Endothelial cell (in vitro differentiated cells): ENCODE measurements around the gene AGBL3. TPM values are rescaled to one million over a fixed set of nuclear protein-coding genes. Genes with fewer than 3 reads are reported as not detected.

Source experiments
- DNase-seq: peaks from one replicate; pipeline ENCODE4 v3.0.0; 2021; ENCODE audit warnings: low spot score
- H3K27ac Mint-ChIP-seq: one replicate; pipeline ENCODE4 v1.8.0; 2021; ENCODE audit warnings: mixed read lengths, inconsistent platforms; ENCODE audit not compliant: unreplicated experiment
- H3K27me3 Mint-ChIP-seq: one replicate; pipeline ENCODE4 v1.8.0; 2021; ENCODE audit warnings: mild to moderate bottlenecking, moderate library complexity, mixed read lengths, inconsistent platforms; ENCODE audit not compliant: unreplicated experiment
- H3K36me3 Mint-ChIP-seq: one replicate; pipeline ENCODE4 v1.8.0; 2021; ENCODE audit warnings: mild to moderate bottlenecking, low read depth, mixed read lengths, inconsistent platforms; ENCODE audit not compliant: unreplicated experiment
- H3K4me1 Mint-ChIP-seq: one replicate; pipeline ENCODE4 v1.8.0; 2021; ENCODE audit warnings: mild to moderate bottlenecking, mixed read lengths, inconsistent platforms; ENCODE audit not compliant: unreplicated experiment
- H3K4me3 Mint-ChIP-seq: one replicate; pipeline ENCODE4 v1.8.0; 2021; ENCODE audit warnings: mild to moderate bottlenecking, mixed read lengths, inconsistent platforms; ENCODE audit not compliant: unreplicated experiment
- H3K9me3 Mint-ChIP-seq: one replicate; pipeline ENCODE4 v1.8.0; 2021; ENCODE audit warnings: mixed read lengths, inconsistent platforms; ENCODE audit not compliant: unreplicated experiment
- CTCF ChIP-seq: fragments of 200-600 bp; sonication (generic); IDR thresholded peaks from one replicate; pipeline ENCODE4 v1.5.0; 2021; ENCODE audit warnings: antibody characterized with exemption; ENCODE audit not compliant: unreplicated experiment
- total RNA-seq: library from RNA; stranded (reverse); fragmentation: NEBNext Ultra II Directional; extraction: Animal tissue kit (Norgen Biotek cat#: 25700); gene quantifications from one replicate; pipeline ENCODE4 v1.2.1, GENCODE V29; 2021; ENCODE audit not compliant: unreplicated experiment

Gene AGBL3
- total RNA-seq, 1 donor from 2014 or later: 3.0 TPM

DNA sequence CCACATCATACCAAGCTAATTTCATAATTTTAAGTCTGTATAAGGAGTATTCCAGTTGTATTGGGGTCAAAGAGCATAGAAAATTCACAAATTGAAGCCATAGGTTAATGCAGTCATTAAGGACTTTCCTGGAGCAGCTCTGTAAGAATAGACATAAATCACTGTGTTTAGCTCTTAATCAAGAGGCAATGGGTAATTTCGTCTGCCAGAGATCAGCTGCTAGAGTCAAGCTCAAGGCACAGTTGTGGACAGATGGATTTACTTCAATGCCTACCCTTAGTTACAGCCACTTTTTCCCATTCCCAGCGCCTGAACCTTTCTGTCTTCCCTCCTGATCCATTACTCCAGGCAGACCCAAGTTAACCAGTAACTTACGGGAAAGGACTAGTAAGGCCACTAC is 40.6 kb upstream of the AGBL3 start:
- Mint-ChIP-seq H3K4me1 (peaks cover 7% of the 10 kb centered on the region), H3K27me3 (peaks cover 2% of the 10 kb centered on the region), H3K9me3 (no peaks in the 10 kb centered on the region), H3K4me3 (peak overlapping the region; percentile 14), H3K36me3 (peaks cover 37% of the 10 kb centered on the region), H3K27ac (no peak overlapping the region)
- no peak for TF ChIP-seq CTCF
- DNase-seq: no peak

DNA sequence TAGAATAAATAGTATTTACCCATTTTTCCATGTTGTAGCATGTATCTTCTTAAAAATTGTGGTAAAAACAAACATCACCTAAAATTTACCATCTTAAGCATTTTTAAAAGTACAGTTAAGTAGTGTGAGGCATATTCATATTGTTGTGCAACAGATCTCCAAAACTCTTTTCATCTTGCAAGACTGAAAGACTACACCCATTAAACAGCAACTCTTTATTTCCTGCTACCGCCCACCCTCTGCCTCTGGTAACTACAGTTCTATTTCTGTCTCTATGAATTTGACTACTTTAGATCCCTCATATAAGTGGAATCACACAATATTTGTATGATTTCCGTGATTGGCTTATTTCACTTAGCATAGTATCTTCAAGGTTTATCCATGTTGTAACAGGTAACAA is 40.0 kb upstream of the AGBL3 start:
- Mint-ChIP-seq H3K27me3 (peaks cover 2% of the 10 kb centered on the region), H3K27ac (peak overlapping the region; percentile 61), H3K4me3 (peak overlapping the region; percentile 49), H3K4me1 (peaks cover 3% of the 10 kb centered on the region), H3K36me3 (peaks cover 43% of the 10 kb centered on the region), H3K9me3 (no peaks in the 10 kb centered on the region)
- no peak for DNase-seq
- no peak for TF ChIP-seq CTCF

DNA sequence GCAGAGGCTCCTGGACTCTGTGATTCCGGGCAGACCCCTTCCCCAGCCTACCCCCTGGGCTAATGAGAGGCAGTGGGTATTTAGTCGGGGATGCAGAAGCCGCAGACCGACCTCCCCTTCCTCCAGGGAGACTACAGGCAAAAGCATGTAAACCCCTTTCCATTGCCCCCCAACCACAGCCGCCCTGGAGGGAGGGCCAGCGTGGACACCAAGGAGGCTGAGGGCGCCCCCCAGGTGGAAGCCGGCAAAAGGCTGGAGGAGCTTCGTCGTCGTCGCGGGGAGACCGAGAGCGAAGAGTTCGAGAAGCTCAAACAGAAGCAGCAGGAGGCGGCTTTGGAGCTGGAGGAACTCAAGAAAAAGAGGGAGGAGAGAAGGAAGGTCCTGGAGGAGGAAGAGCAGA is 39.0 kb upstream of the AGBL3 start:
- H3K36me3 Mint-ChIP-seq: peaks cover 47% of the 10 kb centered on the region

DNA sequence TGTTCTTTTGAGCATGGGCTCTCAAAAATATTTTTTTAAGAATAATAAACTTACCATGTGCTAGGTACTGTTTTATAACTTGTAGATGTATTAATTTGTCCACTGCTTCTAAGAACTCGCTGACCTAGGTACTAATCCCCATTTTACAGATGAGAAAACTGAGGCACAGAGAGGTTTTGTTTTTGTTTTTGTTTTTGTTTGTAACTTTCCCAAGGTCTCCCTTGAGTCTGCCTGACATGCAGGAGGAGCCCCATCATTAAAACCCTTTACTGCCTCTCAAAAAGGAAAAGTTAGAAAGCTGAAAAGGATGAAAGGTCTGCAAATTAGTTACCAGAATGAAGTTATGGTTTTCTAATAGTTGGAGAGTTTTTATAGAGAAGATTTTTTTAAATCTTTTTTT is 38.5 kb upstream of the AGBL3 start:
- Mint-ChIP-seq H3K4me3 (no peak overlapping the region), H3K27ac (no peak overlapping the region), H3K4me1 (no peaks in the 10 kb centered on the region), H3K36me3 (peaks cover 47% of the 10 kb centered on the region), H3K27me3 (peaks cover 2% of the 10 kb centered on the region), H3K9me3 (no peaks in the 10 kb centered on the region)
- no peak for DNase-seq
- no peak for TF ChIP-seq CTCF

More for the DNA sequence above, 39.0 kb upstream of the AGBL3 start:
- peaks cover 2% of the 10 kb centered on the region for H3K27me3 Mint-ChIP-seq
- no peak for TF ChIP-seq CTCF
- H3K27ac Mint-ChIP-seq: no peak overlapping the region
- no peaks in the 10 kb centered on the region for H3K9me3 Mint-ChIP-seq
- DNase-seq: no peak
- no peak overlapping the region for H3K4me3 Mint-ChIP-seq
- H3K4me1 Mint-ChIP-seq: no peaks in the 10 kb centered on the region

GRCh38 chr7:134948246-134948645 is 38.1 kb upstream of the AGBL3 start:
- DNase-seq: no peak
- Mint-ChIP-seq H3K4me1 (no peaks in the 10 kb centered on the region), H3K9me3 (no peaks in the 10 kb centered on the region), H3K27ac (no peak overlapping the region), H3K4me3 (no peak overlapping the region), H3K36me3 (peaks cover 47% of the 10 kb centered on the region), H3K27me3 (peaks cover 2% of the 10 kb centered on the region)
- TF ChIP-seq CTCF: no peak
